GM19372 (cell line): ENCODE results near the gene KRT14.
"Not testable (repeated sequence)": the region's sequence is repeated elsewhere in the genome, so short reads cannot be mapped to it uniquely, and the experiment has no call there.

Source experiments
- ATAC-seq: cut with Tn5 transposase; IDR thresholded peaks from one replicate; pipeline ENCODE4 v1.9.1; 2021; ENCODE audit warnings: mild to moderate bottlenecking, low read depth, moderate library complexity; ENCODE audit not compliant: unreplicated experiment

Gene KRT14

GRCh38 chr17:41610965-41611640 lies 24.4 kb upstream of the KRT14 start:
- no peak for ATAC-seq

GRCh38 chr17:41610061-41610517 lies 23.4 kb upstream of the KRT14 start:
- not testable (repeated sequence) for ATAC-seq

- ATAC-seq = not testable (repeated sequence)
Measured at GRCh38 chr17:41606930-41607329, 20.2 kb upstream of the KRT14 start.

GRCh38 chr17:41602524-41602923 lies 15.8 kb upstream of the KRT14 start:
- no peak for ATAC-seq

- ATAC-seq = no peak
Measured at GRCh38 chr17:41600318-41600717, 13.6 kb upstream of the KRT14 start.

GRCh38 chr17:41599680-41600079 lies 13.0 kb upstream of the KRT14 start:
- no peak for ATAC-seq

- no peak for ATAC-seq
Measured at GRCh38 chr17:41595585-41595984, 8.9 kb upstream of the KRT14 start.

- ATAC-seq = no peak
Measured at GRCh38 chr17:41594363-41594915, 7.7 kb upstream of the KRT14 start.

- ATAC-seq = no peak
Measured at GRCh38 chr17:41593306-41593981, 6.7 kb upstream of the KRT14 start.

GRCh38 chr17:41592601-41593305 lies 6.1 kb upstream of the KRT14 start:
- no peak for ATAC-seq

- ATAC-seq = no peak
Measured at GRCh38 chr17:41589301-41589700, 2.6 kb upstream of the KRT14 start.

GRCh38 chr17:41588126-41588810 lies 1.6 kb upstream of the KRT14 start:
- no peak for ATAC-seq

- no peak for ATAC-seq
Measured at GRCh38 chr17:41585301-41586056, 1.2 kb downstream of the KRT14 start.

GRCh38 chr17:41584331-41584927 lies 2.3 kb downstream of the KRT14 start:
- not testable (repeated sequence) for ATAC-seq

- ATAC-seq = no peak
Measured at GRCh38 chr17:41583137-41584127, 3.3 kb downstream of the KRT14 start.

GRCh38 chr17:41582061-41582968 lies 4.4 kb downstream of the KRT14 start:
- not testable (repeated sequence) for ATAC-seq

- no peak for ATAC-seq
Measured at GRCh38 chr17:41581366-41582060, 5.2 kb downstream of the KRT14 start.
